HTERT RPE-1 (cell line): ENCODE results near the gene CREBBP.

Experiments
- in situ Hi-C: fragments of 300-500 bp; cut with MboI; formaldehyde crosslinking; loops from 4 replicates; pipeline ENCODE4 v1.14.3; 2020; ENCODE audit warnings: low sequenced_read_pairs

CREBBP gene

DNA sequence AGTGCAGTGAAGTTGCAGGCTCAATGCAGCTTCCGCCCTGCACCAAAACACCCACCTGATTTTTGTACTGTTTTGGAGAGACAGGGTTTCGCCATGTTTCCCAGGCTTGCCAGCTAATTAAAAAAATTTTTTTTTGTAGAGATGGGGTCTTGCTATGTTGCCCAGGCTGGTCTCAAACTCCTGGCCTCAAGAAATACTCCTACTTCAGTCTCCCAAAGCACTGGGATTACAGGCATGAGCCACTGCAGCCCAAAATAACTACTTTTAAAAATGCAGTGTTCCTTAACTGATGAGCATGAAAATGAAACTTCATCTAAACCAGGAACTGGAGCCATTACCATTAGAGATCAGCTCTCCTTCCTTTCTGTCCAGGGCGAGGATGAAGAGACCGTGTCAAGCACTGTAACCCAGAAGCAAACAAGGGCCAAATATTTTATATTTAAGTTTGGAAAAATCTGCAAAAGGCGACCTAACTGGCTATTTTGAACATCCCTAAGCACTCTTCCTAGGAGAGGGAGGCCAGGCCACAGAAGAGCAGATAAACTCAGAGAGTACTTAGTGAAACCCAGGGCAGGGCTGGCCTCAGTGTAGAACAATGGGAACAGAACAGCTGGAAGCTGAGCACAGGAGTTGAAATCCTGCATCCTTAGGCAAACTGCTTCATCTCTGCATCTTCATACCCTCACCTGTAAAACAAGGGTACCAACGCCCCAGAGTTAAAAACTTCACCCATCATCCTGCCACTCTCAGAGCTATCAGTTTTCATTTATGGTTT lies 24.0 kb downstream of the CREBBP start:
- in situ Hi-C loops, result no loop called here

DNA sequence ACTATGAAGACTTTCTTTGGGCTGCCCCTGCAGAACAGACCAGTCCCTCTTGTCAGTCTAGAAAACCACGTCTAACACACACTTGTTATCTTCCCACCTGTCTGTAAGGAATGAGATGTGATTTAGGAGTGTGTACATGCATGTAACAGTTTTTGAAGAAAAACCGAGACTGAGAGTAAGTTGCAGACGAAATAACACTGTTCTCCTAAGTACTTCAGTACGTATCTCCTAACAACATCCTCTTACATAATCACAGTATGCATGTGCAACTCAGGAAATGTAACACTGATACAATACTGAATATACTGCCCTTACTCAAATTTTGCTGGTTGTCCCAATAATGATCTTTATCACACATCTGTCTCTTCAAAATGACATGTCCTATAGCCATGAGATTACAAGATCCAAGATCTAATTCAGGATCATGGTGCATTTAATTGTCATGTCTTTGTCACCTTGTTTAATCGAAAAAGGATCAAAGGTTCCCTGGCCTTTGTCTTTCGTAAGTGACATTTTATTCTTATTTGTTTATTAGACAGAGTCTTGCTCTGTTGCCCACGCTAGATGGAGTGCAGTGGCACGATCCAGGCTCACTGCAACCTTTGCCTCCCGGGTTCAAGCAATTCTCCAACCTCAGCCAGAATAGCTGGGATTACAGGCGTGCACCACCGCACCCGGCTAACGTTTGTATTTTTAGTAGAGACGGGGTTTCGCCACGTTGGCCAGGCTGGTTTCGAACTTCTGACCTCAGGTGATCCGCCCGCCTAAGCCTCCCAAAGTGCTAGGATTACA lies 25.6 kb downstream of the CREBBP start:
- in situ Hi-C loops, result no loop called here

DNA sequence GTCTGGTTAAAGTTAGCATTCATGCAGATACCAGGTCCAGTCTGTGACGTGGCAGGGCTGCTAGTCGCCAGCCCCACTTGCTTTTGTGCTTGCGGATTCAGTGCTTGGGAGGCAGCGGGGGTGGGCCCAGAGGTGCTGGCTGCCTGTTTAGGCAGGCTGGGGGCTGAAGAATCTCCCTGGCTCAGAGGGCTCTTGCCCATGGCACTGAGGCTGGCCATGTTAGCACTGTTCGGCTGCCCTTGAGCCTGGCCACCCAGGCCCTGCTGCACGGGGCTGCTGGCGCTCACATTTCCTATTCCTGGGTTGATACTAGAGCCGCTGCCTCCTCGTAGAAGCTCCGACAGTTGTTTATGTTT lies 30.0 kb downstream of the CREBBP start:
- in situ Hi-C loops, result no loop called here

DNA sequence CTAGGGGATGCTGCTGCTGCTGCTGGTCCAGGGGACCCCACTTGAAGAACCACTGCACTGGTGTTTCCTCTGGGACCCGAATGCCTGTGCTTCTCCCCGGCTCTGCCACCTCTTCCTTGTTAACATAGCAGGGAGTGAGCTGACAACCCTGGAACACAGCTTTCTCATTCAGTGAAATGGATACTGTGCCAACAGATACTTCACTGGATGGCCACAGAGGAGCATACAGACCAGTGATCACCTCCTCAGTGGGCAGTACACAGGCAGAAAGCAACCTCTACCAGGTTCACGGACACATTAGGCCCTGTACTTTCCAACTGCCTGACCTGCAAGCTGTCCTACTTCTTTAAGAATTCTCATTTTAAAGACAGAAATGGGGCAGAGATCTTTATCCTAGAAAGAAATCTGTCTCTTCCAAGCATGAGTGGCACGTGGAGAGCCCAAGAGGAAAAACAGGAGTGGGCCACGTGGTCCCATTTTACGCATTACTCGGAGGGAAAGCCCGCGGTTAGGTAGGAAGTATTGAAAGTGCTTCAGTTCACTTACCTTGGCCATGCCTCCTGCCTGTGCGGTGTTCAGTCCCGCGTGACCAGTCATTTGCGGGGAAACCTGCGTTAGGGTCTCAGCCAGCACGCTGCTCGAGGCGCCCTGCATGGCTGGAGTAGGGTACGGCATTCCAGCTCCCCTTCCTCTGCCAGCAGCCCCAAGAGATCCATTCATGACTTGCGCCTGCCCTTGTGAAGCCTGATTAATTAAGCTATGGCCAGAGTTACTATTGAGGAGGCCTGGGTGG lies 30.6 kb downstream of the CREBBP start:
- in situ Hi-C loops, result no loop called here

DNA sequence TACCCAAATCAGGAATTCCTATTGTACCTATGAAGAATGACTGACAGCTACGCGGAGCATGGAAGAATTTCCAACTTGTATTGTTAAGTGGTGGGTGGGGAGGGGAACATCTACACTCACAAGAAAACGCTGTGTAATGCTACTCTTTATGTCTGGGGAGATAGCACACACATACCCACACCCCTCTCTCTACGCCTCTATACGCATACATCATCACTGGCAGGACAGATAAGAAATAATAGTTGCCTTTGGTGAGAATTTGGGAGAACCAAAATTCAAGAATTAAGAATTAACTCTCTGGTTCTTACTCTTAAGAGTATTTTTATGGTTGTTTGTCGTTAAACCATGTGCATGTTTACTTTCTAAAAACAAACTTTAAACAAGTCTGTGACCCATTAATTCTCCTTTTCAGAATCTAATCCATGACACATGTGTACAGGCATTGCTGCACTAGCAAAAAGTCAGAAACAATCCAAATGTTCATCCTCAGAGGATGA lies 33.9 kb downstream of the CREBBP start:
- in situ Hi-C loops, result no loop called here

DNA sequence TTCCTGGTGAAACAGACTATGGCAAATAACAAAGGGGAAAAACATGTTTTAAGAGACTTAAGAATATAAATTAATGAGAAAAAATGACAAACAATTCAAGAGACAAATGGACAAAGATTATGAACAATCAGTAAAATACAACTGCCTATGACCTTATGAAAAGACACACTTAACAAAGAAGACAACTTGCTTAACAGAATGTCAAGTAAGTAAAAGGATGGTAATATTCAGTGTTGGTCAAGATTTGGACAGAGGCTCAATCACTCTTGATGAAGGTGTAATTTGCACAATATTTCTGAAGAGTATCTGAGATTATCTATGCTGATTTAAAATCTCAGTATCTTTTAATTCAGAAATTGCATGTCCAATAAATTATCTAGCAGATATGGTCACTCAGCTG lies 34.4 kb downstream of the CREBBP start:
- in situ Hi-C loops, result no loop called here

DNA sequence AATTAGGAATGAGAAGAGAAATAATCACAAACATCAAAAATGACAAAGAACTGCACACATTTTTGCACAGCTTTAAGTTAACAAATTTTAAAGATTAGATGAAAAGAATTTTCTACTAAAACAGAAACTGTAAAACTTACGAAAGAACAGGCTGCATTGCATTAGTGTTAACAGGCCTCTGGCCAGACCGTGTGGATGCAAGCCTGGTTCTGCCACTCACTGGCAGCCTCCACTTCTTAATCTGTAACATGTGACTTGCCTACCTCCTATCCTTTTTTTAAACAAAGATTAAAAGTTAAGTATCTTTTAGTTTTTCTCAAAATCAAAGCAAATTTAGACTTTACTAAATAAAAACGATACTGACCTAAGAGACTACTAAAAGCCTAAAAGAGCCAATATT lies 37.5 kb downstream of the CREBBP start:
- in situ Hi-C loops, result no loop called here

DNA sequence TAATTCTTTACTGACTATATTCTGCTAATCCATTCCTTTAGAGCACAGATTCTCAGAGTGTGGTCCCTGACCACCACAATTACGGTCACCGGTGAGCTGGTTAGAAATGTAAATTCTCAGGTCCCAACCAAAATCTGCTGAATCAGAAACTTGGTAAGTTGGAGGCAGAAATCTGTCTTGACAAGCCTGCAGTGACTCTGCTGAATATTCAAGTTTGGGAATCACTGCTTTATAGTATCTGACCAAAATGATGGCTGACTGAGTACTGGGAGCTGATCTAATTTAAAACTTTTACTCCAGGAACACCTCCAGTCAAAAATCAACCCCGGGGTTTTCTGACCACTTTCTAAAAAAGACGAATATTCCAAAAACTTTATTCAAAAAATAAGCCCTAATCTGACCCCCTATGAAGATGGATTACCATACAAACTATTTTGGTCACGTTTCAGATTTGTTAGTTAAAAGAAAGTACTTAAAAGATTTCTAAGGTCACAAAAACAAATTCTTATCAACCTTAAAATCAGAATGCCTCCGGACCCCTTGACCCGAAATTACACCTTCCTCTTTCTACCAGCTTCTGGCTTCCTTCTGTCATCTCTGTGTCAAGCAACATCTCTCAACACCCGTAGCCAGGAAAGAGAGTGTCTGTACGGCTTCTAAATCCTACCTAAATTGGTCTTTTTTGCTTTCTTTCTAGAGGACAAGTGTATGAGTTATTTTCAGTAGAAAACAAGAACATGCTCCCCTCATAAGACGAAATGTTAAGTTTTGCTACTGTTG lies 38.6 kb downstream of the CREBBP start:
- in situ Hi-C loops, result no loop called here

DNA sequence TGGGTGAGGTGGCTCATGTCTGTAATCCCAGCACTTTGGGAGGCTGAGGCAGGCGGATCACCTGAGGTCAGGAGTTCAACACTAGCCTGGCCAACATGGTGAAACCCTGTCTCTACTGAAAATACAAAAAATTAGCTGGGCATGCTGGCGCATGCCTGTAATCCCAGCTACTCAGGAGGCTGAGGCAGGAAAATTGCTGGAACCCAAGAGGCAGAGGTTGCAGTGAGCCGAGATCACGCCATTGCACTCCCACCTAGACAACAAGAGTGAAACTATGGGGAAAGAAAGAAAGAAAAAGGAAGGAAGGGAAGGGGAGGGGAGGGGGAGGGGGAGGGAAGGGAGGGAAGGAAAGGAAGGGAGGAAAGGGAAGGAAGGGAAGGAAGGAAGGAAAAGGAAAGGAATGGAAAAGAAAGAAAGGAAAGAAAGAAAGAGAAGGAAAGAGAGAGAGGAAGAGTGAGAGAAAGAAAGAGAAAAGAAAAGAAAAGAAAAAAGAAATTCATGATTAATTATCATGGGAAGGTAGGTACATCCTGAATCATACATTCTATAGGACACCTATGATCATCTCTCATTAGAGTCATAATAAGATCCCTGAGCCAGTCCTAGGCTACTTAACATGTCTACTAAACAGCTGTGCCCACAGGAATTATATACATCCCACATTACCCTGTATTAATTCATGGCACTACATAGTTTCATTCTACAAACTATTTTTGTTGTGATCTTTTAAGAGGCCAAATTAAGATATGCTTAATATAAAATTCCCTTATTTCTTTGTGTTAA lies 40.9 kb downstream of the CREBBP start:
- in situ Hi-C loops, result no loop called here

DNA sequence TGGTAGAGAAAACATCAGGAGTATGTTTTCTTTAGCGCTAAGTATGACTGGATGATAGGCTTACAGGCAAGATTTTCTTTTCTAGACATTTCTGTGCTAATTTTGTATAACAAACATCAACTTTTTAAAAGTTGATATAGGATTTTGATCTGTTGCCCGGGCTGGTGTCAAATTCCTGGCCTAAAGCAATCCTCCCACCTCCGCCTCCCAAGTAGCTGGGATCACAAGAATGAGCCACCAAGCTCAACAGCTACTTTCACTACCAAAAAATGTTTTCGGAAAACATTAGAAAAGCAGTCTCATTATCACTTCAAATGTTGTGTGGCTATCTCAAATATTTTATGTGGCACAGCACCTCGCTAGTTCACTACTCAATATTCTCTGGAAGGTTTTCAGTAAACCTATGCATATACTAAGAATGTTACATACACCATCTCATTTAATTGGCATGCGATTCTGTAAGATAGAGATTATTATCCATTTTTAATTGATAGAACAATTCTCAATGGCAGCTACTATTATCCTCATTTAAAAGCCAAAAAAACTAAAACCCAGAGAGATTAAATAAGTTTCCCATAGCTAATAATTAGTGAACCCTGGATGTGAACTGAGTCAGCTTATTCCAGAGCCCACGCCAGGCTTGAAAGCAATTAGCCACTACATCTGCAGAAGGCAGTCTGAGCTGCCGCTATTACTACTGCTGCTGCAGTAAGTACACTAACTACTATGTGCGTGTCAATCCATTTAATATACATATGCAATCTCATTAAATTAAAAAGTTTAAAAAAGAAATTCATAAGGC lies 41.7 kb downstream of the CREBBP start:
- in situ Hi-C loops, result no loop called here

DNA sequence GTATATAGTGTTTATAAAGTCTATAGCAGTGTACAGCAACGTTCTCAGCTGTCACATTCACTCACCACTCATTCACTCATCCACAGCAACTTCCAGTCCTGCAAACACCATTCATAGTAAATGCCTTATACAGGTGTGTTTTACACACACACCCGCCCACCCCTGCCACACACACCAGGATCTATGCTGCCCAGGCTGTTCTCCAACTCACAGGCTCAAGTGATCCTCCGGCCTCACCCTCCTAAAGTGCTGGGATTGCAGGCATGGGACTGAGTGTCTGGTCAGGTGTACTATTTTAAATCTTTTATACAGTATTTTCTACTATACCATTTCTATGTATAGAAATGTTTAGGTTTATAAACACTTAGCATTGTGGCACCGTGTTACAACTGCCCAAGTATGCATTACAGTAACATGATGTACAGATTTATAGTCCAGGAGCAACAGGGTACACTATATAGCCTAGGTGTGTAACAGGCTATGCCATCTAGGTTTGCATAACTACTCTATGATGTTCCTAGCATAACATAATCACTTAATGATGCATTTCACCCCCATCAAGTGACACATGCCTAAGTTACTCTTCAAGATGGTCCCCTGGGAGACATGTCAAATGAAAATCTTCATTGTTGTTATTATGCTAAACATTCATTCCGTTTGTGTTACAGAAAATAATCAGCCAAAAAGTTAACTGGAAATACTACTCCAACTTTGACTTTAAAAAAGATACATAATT lies 42.5 kb downstream of the CREBBP start:
- in situ Hi-C loops, result no loop called here

DNA sequence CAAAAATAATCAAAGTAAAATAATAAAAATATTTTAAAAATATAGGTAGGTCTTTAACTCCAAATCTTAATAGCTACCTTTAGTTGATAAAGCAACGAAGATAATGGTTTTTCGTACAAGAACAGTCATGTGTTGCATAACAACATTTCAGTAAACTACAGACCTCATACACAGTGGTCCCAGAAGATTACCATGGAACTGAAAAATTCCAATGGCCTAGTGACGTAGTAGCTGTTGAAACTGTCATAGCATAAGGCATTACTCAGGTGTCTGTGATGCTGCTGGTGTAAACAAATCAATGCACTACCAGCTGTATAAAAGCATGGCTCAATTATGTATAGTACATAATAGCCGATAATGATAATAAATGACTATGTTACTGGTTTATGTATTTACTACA lies 43.9 kb downstream of the CREBBP start:
- in situ Hi-C loops, result no loop called here

DNA sequence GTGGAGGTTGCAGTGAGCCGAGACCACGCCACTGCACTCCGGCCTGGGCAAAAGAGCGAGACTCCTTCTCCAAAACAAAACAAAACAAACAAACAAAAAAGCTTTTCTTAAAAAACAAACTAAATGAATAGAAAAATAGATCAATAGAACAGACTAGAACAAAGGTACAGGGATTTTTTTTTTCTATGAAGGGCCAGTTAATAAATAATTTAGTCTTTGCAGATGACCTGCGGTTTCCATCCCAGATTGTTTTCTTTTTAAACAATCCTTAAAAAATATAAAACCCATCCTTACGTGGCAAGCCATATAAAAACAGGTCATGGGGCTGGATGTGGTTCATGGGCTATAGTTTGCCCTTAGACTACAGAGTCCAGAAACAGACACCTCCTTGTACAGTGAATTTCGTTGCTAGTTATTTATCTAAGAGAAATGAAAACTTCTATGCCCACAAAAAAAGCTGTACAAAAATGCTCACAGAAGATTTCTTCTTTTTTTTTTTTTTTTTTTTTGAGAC lies 45.4 kb downstream of the CREBBP start:
- in situ Hi-C loops, result no loop called here

DNA sequence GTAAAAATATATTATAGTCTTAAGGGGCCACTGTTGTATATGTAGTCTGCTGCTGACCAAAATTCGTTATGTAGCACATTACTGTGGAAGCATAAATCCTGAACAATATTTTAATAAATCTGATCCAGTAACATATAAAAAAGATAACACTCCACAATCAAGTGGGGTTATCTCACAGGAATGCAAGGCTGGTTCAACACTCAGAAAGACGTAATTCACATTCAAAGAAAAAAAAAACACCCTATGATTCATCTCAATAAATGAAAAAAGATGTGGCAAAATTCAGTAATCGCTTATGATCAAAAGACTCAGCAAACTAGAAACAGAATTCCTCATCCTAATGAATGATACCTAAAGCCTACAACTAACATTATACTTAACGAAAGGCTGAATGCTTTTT lies 47.8 kb downstream of the CREBBP start:
- in situ Hi-C loops, result no loop called here

DNA sequence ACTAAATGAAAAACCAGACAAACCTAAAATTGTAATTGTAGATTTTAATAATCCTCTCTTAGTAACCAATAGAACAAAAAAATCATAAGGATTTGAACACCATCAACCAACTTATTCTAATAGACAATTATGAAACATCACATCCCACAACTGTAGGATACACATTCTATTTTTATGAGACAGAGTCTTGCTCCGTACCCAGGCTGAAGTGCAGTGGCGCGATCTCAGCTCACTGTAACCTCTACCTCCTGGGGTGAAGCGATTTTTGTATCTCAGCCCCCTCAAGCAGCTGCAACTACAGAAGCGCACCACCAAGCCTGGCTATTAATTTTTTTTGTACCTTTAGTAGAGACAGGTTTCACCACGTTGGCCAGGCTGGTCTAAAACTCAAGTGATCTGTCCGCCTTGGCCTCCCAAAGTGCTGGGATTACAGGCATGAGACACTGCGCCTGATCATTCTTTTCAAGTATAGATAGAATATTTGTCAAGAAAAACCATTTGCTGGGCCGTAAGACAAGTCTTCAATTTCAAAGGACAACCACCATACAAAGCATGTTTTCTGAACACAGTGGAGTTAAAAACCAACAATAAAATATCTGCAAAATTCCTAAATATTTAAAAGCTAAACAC lies 49.8 kb downstream of the CREBBP start:
- in situ Hi-C loops, result no loop called here

DNA sequence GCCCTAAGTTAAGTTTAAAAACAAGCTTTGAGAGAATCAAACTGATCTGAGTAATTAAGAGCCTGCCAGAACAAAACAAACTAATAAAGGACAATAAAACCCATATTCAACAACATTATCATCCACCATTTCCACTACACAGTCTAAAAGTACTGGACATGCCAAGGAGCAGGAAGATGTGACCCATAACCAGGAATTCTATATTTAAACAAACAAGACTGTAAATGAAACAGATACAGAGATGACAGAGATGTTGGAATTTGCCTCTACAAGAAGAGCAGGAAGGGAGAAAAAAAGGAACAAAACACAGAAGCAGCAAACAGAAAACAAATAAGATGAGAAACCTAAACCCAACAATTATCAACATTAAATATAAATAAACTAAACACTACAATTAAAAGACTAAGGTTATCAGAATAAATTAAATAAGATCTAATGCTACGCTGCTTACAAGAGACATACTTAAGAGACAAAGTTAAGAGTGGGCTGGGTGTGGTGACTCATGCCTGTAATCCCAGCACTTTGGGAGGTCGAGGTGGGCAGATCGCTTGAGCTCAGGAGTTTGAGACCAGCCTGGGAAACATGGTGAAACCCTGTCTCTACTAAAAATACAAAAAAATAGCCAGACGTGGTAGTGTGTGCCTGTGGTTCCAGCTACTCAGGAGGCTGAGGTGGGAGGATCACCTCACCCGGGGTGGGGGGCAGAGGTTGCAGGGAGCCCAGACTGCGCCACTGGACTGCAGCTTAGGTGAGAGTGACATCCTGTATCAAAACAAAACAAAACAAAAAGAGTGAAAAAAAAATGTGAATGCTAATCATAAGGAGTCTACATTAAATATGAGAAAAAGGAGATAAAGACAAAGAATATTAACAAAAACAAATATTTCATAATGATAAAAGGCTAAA lies 50.6 kb downstream of the CREBBP start:
- in situ Hi-C loops, result no loop called here

DNA sequence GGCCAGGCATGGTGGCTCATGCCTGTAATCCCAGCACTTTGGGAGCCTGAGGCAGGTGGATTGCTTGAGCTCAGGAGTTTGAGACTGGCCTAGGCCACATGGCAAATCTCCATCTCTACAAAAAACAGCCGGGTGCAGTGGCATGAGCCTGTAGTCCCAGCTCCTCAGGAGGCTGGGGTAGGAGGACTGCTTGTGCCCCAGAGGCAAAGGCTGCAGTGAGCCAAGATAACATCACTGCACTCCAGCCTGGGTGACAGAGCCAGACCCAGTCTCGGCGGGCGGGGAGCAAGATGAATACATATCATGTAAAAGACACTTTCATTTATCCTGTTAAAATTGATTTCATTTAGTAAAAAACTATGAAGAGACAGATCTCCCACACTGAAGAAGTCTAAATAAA lies 54.6 kb downstream of the CREBBP start:
- in situ Hi-C loops, result no loop called here
